Endothelial cell of umbilical vein (primary cell): ENCODE results near the gene H2AZ1. TPM values are rescaled to one million over a fixed set of nuclear protein-coding genes. Genes with fewer than 3 reads are reported as not detected.

ENCODE experiments used
- BruUV-seq: library from RNA; stranded (reverse); fragments of 400-500 nt; replicated peaks from 2 replicates; lab custom pipeline; 2021; lab: Mats Ljungman, UMichigan
- CTCF ChIA-PET: fragments of 300-600, 350-600 bp; sonication (Branson Sonifier 250); formaldehyde crosslinking; loops from one replicate; lab custom pipeline; 2021; ENCODE audit warnings: antibody characterized with exemption, inconsistent platforms; lab: Charles Lee
- POLR2A ChIA-PET: fragments of 300-600, 350-600 bp; sonication (Branson Sonifier 250); formaldehyde crosslinking; loops from one replicate; lab custom pipeline; 2021; ENCODE audit warnings: antibody characterized with exemption, inconsistent platforms; lab: Charles Lee
- DNase-seq: peaks from one replicate; pipeline ENCODE4 v3.0.0-alpha.2; 2011; ENCODE audit warnings: low read depth, low spot score
- FAIRE-seq: peaks from 2 replicates; lab custom pipeline; 2011; peaks lifted over from hg19 to GRCh38; lab: Jason Lieb, UNC
- H2AFZ ChIP-seq: 2 replicates; pipeline ENCODE4 v1.6.0; 2012; ENCODE audit warnings: low read depth, low read length, control low read depth, inconsistent platforms
- H3K27ac ChIP-seq: 2 replicates; pipeline ENCODE4 v1.5.1; 2011; ENCODE audit warnings: low read depth, mild to moderate bottlenecking, control low read depth, low read length, moderate library complexity; ENCODE audit not compliant: insufficient read depth
- H3K27me3 ChIP-seq, 2 experiments: 2 replicates each; pipeline versions ENCODE4 v1.6.0 to v1.6.1; 2011; ENCODE audit warnings: low read length in 2 of 2, mixed read lengths in 1 of 2; ENCODE audit not compliant: control insufficient read depth in 2 of 2, insufficient read depth in 2 of 2
- H3K36me3 ChIP-seq, 2 experiments: 2 replicates in 1 of 2; 3 replicates in 1 of 2; pipeline ENCODE4 v1.5.1; 2011; ENCODE audit warnings: low read length in 2 of 2, mild to moderate bottlenecking in 1 of 2, moderate library complexity in 1 of 2; ENCODE audit not compliant: control insufficient read depth in 2 of 2, insufficient read depth in 2 of 2; ENCODE audit errors: extremely low read depth in 1 of 2
- H3K4me1 ChIP-seq: 3 replicates; pipeline ENCODE4 v1.5.1; 2011; ENCODE audit warnings: mild to moderate bottlenecking, low read length; ENCODE audit not compliant: control insufficient read depth, insufficient read depth; ENCODE audit errors: extremely low read depth
- H3K4me2 ChIP-seq: 2 replicates; pipeline ENCODE4 v1.6.1; 2011; ENCODE audit warnings: low read length, control low read depth, mixed read lengths; ENCODE audit not compliant: insufficient read depth
- H3K4me3 ChIP-seq, 3 experiments: fragments of 200-600 bp in 1 of 3; sonication (generic), shearing (Covaris generic) in 1 of 3; replicated peaks in 1 of 3; 2 replicates each; pipeline ENCODE4 v1.5.1; 2011 to 2016; ENCODE audit warnings: control low read depth in 3 of 3, low read length in 3 of 3, mild to moderate bottlenecking in 2 of 3, inconsistent platforms in 1 of 3, low read depth in 1 of 3, moderate library complexity in 1 of 3; ENCODE audit not compliant: insufficient read depth in 1 of 3
- H3K79me2 ChIP-seq: 2 replicates; pipeline ENCODE4 v1.6.0; 2012; ENCODE audit warnings: low read length, inconsistent platforms; ENCODE audit not compliant: control insufficient read depth, insufficient read depth
- H3K9ac ChIP-seq: replicated peaks from 2 replicates; pipeline ENCODE3; 2011; ENCODE audit warnings: low read length, control low read depth; ENCODE audit not compliant: insufficient read depth; ENCODE audit errors: extremely low read depth
- H3K9me1 ChIP-seq: replicated peaks from 3 replicates; pipeline ENCODE4 v1.6.0; 2011; ENCODE audit warnings: mild to moderate bottlenecking, low read length; ENCODE audit not compliant: control insufficient read depth, insufficient read depth; ENCODE audit errors: extremely low read depth
- H3K9me3 ChIP-seq: replicated peaks from 2 replicates; pipeline ENCODE4 v1.5.1; 2012; ENCODE audit warnings: low read length, inconsistent platforms; ENCODE audit not compliant: control insufficient read depth, insufficient read depth
- H4K20me1 ChIP-seq: replicated peaks from 2 replicates; pipeline ENCODE3; 2011; ENCODE audit warnings: mild to moderate bottlenecking, low read length; ENCODE audit not compliant: control insufficient read depth, insufficient read depth; ENCODE audit errors: extremely low read depth
- CTCF ChIP-seq, 2 donors: IDR thresholded peaks; 1 replicate in 1 of 2; 2 replicates in 1 of 2; pipeline ENCODE4 v1.5.1; 2011; ENCODE audit warnings: low read length in 2 of 2, mild to moderate bottlenecking in 2 of 2, moderate library complexity in 2 of 2, control low read depth in 1 of 2, inconsistent platforms in 1 of 2, low read depth in 1 of 2; ENCODE audit not compliant: insufficient read depth in 1 of 2; ENCODE audit errors: extremely low read depth in 1 of 2
- FOS ChIP-seq: IDR thresholded peaks from 2 replicates; pipeline ENCODE4 v1.6.1; 2011; ENCODE audit warnings: mild to moderate bottlenecking, low read length, moderate library complexity, borderline replicate concordance; ENCODE audit not compliant: insufficient read depth
- GATA2 ChIP-seq: IDR thresholded peaks from 2 replicates; pipeline ENCODE4 v1.7.0; 2011; ENCODE audit warnings: low read depth, mild to moderate bottlenecking, moderate library complexity, mixed read lengths, low read length; ENCODE audit not compliant: insufficient read length, insufficient read depth
- JUN ChIP-seq: IDR thresholded peaks from 2 replicates; pipeline ENCODE4 v1.6.1; 2011; ENCODE audit warnings: borderline replicate concordance, low read depth; ENCODE audit not compliant: insufficient read length, insufficient read depth
- MAX ChIP-seq: IDR thresholded peaks from 2 replicates; pipeline ENCODE4 v1.6.1; 2011; ENCODE audit not compliant: insufficient read depth, insufficient read length
- MYC ChIP-seq: IDR thresholded peaks from one replicate; pipeline ENCODE4 v1.6.1; 2011; ENCODE audit warnings: mild to moderate bottlenecking, low read depth, low read length
- POLR2A ChIP-seq: IDR thresholded peaks from 2 replicates; pipeline ENCODE4 v1.6.1; 2012; ENCODE audit warnings: low read depth, mild to moderate bottlenecking, control low read depth, low read length
- POLR2AphosphoS5 ChIP-seq: IDR thresholded peaks from 2 replicates; pipeline ENCODE4 v1.6.1; 2012; ENCODE audit warnings: low read depth, mild to moderate bottlenecking, control low read depth, low read length, moderate library complexity; ENCODE audit not compliant: insufficient read depth
- dilution Hi-C: fragments of 300-500 bp; cut with MboI; formaldehyde crosslinking; loops from one replicate; pipeline ENCODE4 v1.15.0; 2019; ENCODE audit warnings: low sequenced_read_pairs; ENCODE audit not compliant: extremely low pct_ligation_motif_present
- intact Hi-C: fragments of 100-400 bp; cut with micrococcal nuclease; formaldehyde crosslinking; loops from one replicate; pipeline ENCODE4 v1.10.0; 2022
- polyA plus RNA-seq, 4 experiments: library from polyadenylated mRNA; depleted of rRNA in 3 of 4; stranded (reverse) in 3 of 4; unstranded in 1 of 4; fragments of >200 nt; gene quantifications; 2 replicates each; pipeline versions ENCODE4 v1.2.1 to v1.2.3, GENCODE V29; 2011 to 2012; ENCODE audit warnings: missing spikeins in 1 of 4
- total RNA-seq: library from RNA; stranded (reverse); gene quantifications from 2 replicates; pipeline ENCODE4 v1.2.3, GENCODE V29; 2021

Gene H2AZ1
- total and polyA plus RNA-seq, 2 donors (not counting 3 experiments of a cell fraction or from before 2014, with no cell fraction given) = 682 to 715 TPM

- dilution Hi-C loops = no loop called here
- no peak for FAIRE-seq
- H3K4me3 ChIP-seq = no peak overlapping the region
Observed at GRCh38 chr4:99998062-99998867, 48.2 kb upstream of the H2AZ1 start.

More at GRCh38 chr4:99998062-99998867, 48.2 kb upstream of the H2AZ1 start:
- Histone ChIP-seq H3K4me2 (no peak overlapping the region), H3K4me1 (no peaks in the 10 kb centered on the region), H3K9me1 (no peaks in the 10 kb centered on the region), H2AFZ (no peak overlapping the region), H3K9me3 (no peaks in the 10 kb centered on the region), H3K36me3 (no peaks in the 10 kb centered on the region), H3K79me2 (no peaks in the 10 kb centered on the region), H3K27me3 (no peaks in the 10 kb centered on the region), H3K27ac (no peak overlapping the region), H4K20me1 (no peaks in the 10 kb centered on the region), H3K9ac (no peak overlapping the region)
- intact Hi-C loops = no loop called here
- ChIA-PET CTCF (interaction anchor here (0.5 to 2.4 kb wide), 11 partner anchors 9 to 1733 kb away, joined by 3 to 13 read pairs (median 4); partner anchors contain the start of gene H2AZ1), POLR2A (no interaction called here)
- BruUV-seq = no TSS peak
- TF ChIP-seq POLR2AphosphoS5 = no peak
- TF ChIP-seq MYC = no peak
- TF ChIP-seq GATA2 = no peak
- no peak for TF ChIP-seq JUN
- no peak for TF ChIP-seq FOS
- TF ChIP-seq POLR2A = no peak
- no peak for TF ChIP-seq MAX
- TF ChIP-seq CTCF (IDR thresholded peaks at IDR 0.05; ENCODE audit: extremely low read depth in 1 of 2, insufficient read depth in 1 of 2, low read depth in 1 of 2, low read length in 2 of 2) = no peak
- peak; percentile 42 for DNase-seq
